GM12872 (cell line): ENCODE results near the gene OR5I1.

ENCODE experiments used
- TF ChIP-seq, protein P1 (sequence below): IDR thresholded peaks from 3 replicates; pipeline ENCODE4 v1.5.1; 2011; ENCODE audit warnings: low read depth, mild to moderate bottlenecking, low read length, moderate library complexity; ENCODE audit not compliant: insufficient read depth

Gene OR5I1

DNA sequence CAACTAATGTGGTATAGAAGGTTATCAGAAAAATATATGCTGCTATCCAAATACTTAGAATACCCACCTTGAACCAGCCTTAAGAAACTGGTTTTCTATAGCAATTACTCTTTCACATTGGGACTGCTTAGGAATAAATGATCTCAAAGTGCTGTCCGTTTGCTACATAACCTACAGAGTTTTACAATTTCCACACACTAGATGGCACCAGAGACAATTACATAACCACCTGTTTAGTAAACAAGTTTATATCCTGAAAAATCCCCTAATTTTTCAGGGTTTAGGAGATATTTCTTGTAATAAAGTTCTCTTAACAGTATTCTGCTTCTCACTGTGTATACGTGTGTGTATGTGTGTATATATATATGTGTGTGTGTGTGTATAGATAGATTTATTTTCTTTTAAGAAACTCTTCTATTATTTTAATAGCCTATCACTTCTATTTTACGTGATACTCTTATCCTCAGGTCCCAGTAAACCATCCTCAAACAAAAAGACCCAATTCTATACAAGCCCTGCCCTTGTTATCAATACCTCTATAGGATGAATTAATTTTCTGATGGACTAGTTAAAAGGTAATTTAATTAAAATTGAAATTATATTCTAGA, 6.7 kb upstream of the OR5I1 start:
- TF ChIP-seq, protein P1, sequence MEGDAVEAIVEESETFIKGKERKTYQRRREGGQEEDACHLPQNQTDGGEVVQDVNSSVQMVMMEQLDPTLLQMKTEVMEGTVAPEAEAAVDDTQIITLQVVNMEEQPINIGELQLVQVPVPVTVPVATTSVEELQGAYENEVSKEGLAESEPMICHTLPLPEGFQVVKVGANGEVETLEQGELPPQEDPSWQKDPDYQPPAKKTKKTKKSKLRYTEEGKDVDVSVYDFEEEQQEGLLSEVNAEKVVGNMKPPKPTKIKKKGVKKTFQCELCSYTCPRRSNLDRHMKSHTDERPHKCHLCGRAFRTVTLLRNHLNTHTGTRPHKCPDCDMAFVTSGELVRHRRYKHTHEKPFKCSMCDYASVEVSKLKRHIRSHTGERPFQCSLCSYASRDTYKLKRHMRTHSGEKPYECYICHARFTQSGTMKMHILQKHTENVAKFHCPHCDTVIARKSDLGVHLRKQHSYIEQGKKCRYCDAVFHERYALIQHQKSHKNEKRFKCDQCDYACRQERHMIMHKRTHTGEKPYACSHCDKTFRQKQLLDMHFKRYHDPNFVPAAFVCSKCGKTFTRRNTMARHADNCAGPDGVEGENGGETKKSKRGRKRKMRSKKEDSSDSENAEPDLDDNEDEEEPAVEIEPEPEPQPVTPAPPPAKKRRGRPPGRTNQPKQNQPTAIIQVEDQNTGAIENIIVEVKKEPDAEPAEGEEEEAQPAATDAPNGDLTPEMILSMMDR = peak; percentile 42; the same call in 2 of the 3 replicates

DNA sequence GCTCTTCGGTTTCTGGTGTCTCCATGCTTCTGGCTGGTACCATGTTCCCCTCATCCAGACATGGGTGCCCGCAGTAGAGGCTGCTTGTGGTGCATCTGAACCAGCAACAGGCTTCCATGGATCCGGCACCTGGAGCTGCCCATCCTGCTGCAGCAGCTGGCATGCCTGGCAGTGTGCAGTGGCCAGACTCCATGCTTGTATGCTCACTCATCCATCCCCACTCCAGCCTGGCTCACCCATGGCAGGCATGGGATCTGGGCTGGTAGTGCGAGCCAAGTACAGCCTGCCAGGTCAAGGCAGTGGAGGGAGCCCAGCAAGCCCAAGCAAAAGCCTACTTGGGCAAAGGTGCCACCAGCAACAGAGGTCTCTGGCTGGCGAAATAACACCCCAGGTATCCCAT, 15.7 kb downstream of the OR5I1 start:
- TF ChIP-seq, protein P1 = no peak

DNA sequence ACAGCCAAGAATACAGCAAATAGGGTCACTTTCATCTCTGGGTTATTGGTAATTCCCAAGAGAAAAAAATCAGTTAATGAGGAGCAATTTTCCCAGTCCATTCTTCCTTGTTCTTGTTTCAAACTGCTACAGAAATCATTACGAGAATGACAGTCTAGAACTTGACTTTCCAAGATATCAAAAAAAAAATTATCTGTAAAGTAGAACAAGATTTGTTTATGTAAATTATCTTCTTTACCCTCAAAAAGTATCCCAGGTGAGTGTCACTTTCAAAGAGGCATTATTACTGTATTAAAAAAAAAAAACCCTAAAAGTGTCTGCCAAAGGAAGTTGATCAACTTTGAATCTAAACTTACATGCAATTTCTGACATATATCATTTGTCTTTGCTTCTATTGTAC, 21.7 kb downstream of the OR5I1 start, which contains the start of gene OR5W2:
OR5W2 (minus strand) TSS at position 101 of the 400 bp plus-strand sequence; CDS start at position 101, 0 bp downstream.
- TF ChIP-seq, protein P1 = no peak

DNA sequence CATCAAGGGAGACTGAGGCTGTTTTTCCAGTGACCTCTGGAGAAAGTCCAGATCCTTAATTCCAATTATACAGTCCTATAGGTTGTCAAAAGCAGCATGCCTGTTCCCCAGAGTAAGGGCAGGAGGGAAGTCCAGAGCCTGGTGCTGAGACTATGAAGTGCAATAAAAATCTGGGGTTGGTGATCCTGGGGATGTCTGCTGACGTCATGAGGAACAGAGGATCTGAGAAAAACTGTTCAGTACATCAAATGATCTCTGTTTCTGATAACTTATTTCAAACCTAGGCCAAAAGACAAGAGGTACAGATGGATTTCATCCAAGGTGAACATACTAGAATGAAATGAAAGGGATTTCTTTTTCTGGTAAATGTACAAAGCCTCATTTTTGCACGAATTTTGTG, 33.9 kb downstream of the OR5I1 start:
- TF ChIP-seq, protein P1 = no peak

DNA sequence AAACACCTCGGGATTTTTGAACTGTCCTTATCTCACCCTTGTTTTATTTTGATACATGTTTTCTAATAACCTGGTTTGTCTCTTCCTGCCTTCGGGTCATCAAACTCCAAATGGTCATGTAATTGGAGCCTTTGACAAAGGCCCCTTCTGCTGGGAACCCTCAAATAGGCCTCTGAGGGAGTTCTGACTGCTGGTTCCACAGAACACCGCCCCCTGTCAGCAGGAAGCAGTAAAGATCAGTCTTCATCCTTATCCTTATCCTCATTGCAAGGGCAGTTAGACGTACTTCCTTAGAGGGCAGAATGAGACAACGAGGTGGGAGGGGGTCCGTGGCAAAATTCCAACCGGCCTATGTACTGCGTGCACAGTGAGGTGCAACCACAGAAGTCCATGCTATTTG, 41.0 kb downstream of the OR5I1 start:
- TF ChIP-seq, protein P1 = no peak
